IPS-18a (cell line): Measurements from ENCODE around the gene ELP4.

Experiments
- H3K27ac ChIP-seq: one replicate; pipeline ENCODE4 v1.5.1; 2013; ENCODE audit warnings: low read length
- H3K27me3 ChIP-seq: one replicate; pipeline ENCODE4 v1.6.1; 2013; ENCODE audit warnings: mild to moderate bottlenecking, low read length; ENCODE audit not compliant: control insufficient read depth, insufficient read depth
- H3K36me3 ChIP-seq: one replicate; pipeline ENCODE4 v1.6.1; 2013; ENCODE audit warnings: low read depth, low read length; ENCODE audit not compliant: control insufficient read depth
- H3K4me1 ChIP-seq: one replicate; pipeline ENCODE4 v1.6.1; 2013; ENCODE audit warnings: low read depth, low read length; ENCODE audit not compliant: control insufficient read depth
- H3K4me3 ChIP-seq: one replicate; pipeline ENCODE4 v1.5.1; 2013; ENCODE audit warnings: low read length
- H3K9ac ChIP-seq: one replicate; pipeline ENCODE4 v1.6.1; 2013; ENCODE audit warnings: mild to moderate bottlenecking, low read length, moderate library complexity
- H3K9me3 ChIP-seq: one replicate; pipeline ENCODE4 v1.6.1; 2013; ENCODE audit warnings: low read depth, low read length; ENCODE audit not compliant: control insufficient read depth

Gene ELP4

GRCh38 chr11:31610544-31610943, 101.0 kb downstream of the ELP4 start:
- Histone ChIP-seq H3K9ac (no peak overlapping the region), H3K4me1 (peaks cover 14% of the 10 kb centered on the region), H3K27ac (no peak overlapping the region), H3K4me3 (no peak overlapping the region), H3K36me3 (no peaks in the 10 kb centered on the region), H3K9me3 (no peaks in the 10 kb centered on the region), H3K27me3 (no peaks in the 10 kb centered on the region)

DNA sequence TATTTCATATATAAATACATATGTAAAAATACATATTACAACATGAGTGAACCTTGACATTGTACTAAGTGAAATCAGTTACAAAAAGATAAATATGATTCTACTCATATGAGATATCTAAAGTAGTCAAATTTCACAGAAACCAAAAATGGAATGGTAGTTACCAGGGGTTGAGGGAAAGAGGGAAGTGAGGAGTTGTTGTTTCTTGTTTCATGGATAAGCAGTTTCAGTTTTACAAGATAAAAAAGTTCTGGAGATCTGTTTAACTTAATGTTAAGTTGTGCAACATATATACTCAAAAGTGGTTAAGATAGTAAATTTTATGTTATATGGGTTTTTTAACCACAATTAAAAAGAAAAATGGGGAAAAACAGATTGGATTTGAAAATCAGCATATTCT, 107.7 kb downstream of the ELP4 start:
- Histone ChIP-seq H3K9ac (no peak overlapping the region), H3K27me3 (no peaks in the 10 kb centered on the region), H3K27ac (no peak overlapping the region), H3K4me3 (no peak overlapping the region), H3K4me1 (peaks cover 8% of the 10 kb centered on the region), H3K36me3 (no peaks in the 10 kb centered on the region), H3K9me3 (no peaks in the 10 kb centered on the region)

DNA sequence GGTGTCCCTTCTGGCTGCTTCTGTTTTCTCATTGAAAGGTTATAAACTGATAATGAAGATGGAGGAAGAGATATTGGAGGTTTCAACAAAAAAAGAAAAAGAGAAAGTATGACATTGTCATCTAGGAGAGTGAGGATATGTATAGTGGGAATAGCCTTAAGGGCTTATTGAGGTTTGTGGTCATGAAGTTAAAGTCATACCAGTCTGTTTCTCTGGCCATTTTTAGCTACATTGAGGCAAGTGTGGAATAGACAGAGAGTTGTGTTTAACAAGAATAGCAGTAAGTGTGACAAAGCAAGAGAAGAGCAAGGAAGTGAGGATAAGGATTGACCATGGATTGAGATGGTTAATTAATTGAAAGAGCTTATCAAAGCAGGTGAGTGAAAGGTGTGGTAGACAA, 110.4 kb downstream of the ELP4 start:
- no peaks in the 10 kb centered on the region for H3K9me3 ChIP-seq
- H3K27me3 ChIP-seq = no peaks in the 10 kb centered on the region
- no peaks in the 10 kb centered on the region for H3K4me1 ChIP-seq
- no peak overlapping the region for H3K4me3 ChIP-seq
- no peaks in the 10 kb centered on the region for H3K36me3 ChIP-seq
- H3K9ac ChIP-seq = no peak overlapping the region
- H3K27ac ChIP-seq = no peak overlapping the region

- H3K36me3 ChIP-seq = no peaks in the 10 kb centered on the region
- H3K9me3 ChIP-seq = no peaks in the 10 kb centered on the region
Measured at GRCh38 chr11:31620434-31620833, 110.9 kb downstream of the ELP4 start.

GRCh38 chr11:31625868-31626267, 116.3 kb downstream of the ELP4 start:
- H3K9ac ChIP-seq = no peak overlapping the region
- H3K36me3 ChIP-seq = no peaks in the 10 kb centered on the region
- H3K27me3 ChIP-seq = no peaks in the 10 kb centered on the region
- H3K4me1 ChIP-seq = no peaks in the 10 kb centered on the region
- H3K4me3 ChIP-seq = no peak overlapping the region
- H3K9me3 ChIP-seq = no peaks in the 10 kb centered on the region
- no peak overlapping the region for H3K27ac ChIP-seq

More at GRCh38 chr11:31620434-31620833, 110.9 kb downstream of the ELP4 start:
- no peaks in the 10 kb centered on the region for H3K4me1 ChIP-seq
- H3K27ac ChIP-seq = no peak overlapping the region
- no peak overlapping the region for H3K9ac ChIP-seq
- no peaks in the 10 kb centered on the region for H3K27me3 ChIP-seq
- H3K4me3 ChIP-seq = no peak overlapping the region

DNA sequence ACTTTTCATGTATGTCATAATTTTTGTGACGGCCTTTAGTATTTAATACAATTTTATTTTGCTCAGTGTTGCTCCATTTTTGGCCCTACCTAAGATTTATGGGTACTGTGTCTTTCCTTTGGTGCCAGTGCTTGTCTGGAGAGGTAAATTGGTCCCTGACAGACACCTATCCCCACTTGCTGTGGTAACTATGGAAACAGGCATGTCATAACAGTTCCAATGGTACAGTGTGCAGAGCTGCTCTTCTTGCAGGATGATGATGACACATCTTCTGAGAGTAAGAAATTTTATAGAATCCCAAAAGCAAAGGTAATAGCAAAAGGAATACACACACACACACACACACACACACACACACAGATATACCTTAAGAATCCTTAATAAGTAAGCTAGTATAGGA, 118.5 kb downstream of the ELP4 start:
- Histone ChIP-seq H3K4me3 (no peak overlapping the region), H3K27ac (no peak overlapping the region), H3K9ac (no peak overlapping the region), H3K27me3 (no peaks in the 10 kb centered on the region), H3K9me3 (no peaks in the 10 kb centered on the region), H3K4me1 (no peaks in the 10 kb centered on the region), H3K36me3 (no peaks in the 10 kb centered on the region)

DNA sequence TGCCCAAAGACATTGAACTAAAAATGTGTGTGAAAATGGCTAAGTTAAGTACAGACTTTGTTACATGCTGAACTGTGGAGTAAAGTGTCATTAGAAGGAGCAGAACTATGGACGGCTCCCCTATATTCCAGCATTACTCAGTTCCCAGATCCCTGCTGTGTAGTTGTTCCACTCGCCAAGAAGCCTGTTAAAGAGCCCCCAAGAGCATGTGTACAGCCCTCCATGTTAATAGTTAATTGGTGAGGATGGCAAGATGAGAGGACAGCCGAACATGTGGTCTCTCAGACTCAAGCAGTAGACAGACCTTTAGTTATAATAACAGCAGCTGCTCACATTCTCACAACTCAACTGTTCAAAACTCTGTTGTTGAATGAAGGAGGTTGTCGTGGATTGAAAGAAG, 127.4 kb downstream of the ELP4 start:
- H3K4me1 ChIP-seq = no peaks in the 10 kb centered on the region

GRCh38 chr11:31640611-31641010, 131.0 kb downstream of the ELP4 start:
- Histone ChIP-seq H3K36me3 (no peaks in the 10 kb centered on the region), H3K27ac (no peak overlapping the region), H3K27me3 (no peaks in the 10 kb centered on the region), H3K9ac (no peak overlapping the region), H3K4me1 (no peaks in the 10 kb centered on the region), H3K9me3 (no peaks in the 10 kb centered on the region), H3K4me3 (no peak overlapping the region)

More for the DNA sequence above, 127.4 kb downstream of the ELP4 start:
- no peak overlapping the region for H3K9ac ChIP-seq
- H3K4me3 ChIP-seq = no peak overlapping the region
- no peaks in the 10 kb centered on the region for H3K9me3 ChIP-seq
- H3K36me3 ChIP-seq = no peaks in the 10 kb centered on the region
- H3K27me3 ChIP-seq = no peaks in the 10 kb centered on the region
- no peak overlapping the region for H3K27ac ChIP-seq

DNA sequence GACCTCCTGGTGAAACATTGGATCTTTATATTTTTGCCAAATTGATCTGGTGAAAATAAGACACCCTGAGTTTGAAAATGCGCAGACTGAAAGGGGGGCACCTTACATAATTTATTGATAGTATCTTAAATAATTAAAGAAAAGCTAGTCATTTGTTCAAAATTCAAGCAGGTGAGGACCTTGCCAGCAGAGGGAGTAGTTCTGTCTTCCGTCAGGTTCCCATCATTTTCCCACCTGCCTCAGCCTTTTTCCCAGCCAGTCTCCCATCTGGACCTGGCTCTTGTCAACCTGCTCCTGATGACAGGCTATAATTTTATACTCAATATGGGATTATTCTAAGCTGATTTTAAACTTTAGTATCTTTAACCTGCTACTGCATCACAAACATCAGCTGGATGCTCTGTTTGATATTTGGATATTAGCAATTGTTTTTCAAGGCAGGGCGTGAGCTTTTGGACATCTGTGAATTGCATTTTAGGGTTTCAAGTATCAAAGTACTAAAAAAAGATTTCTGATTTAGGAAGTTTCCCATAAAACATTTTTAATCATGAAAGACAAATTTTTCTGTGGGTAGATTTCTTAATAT, 132.0 kb downstream of the ELP4 start:
- H3K36me3 ChIP-seq = no peaks in the 10 kb centered on the region
- H3K9me3 ChIP-seq = no peaks in the 10 kb centered on the region
- no peaks in the 10 kb centered on the region for H3K4me1 ChIP-seq
- H3K27me3 ChIP-seq = no peaks in the 10 kb centered on the region
- H3K27ac ChIP-seq = no peak overlapping the region
- H3K9ac ChIP-seq = no peak overlapping the region
- no peak overlapping the region for H3K4me3 ChIP-seq

DNA sequence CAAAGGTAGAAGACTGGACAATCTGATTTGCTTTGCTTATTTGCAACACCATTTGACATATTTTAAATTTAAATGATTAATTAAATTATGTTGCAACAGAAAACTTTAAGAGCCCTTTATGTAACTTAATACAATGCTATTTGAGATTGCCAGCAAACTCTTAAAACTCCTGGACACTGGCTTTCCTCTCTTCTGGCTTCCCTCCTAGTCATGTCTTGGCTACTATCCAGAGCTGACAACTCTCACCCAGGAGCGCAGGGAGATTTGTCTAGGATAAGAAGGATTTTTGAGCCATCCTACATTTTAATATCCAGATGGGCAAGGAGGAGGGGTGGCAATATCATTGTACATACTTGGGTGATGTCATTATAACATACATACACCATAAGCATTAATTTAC, 134.3 kb downstream of the ELP4 start:
- no peak overlapping the region for H3K4me3 ChIP-seq
- H3K36me3 ChIP-seq = no peaks in the 10 kb centered on the region
- no peaks in the 10 kb centered on the region for H3K9me3 ChIP-seq
- H3K27me3 ChIP-seq = no peaks in the 10 kb centered on the region
- H3K9ac ChIP-seq = no peak overlapping the region
- H3K27ac ChIP-seq = no peak overlapping the region
- no peaks in the 10 kb centered on the region for H3K4me1 ChIP-seq

DNA sequence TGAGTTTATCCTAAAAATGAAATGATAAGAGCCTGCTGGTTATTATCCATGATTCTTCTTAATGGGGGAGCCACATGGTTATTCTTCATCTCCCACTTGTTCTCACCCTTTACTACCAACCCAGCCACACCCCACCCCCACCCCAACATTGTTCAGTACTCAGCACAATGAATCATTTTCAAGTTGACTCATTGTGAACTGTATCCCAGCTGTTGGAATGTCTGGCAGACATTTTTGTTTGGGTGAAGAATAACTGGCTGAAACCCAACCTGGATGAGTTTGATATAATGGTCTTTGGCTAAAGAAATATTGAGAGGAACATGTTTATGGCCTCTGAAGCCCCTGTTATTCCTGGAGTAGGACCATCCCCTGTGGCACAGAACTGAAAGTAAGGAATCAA, 136.2 kb downstream of the ELP4 start:
- H3K27me3 ChIP-seq = no peaks in the 10 kb centered on the region
- peaks cover 8% of the 10 kb centered on the region for H3K4me1 ChIP-seq
- no peak overlapping the region for H3K27ac ChIP-seq
- no peaks in the 10 kb centered on the region for H3K36me3 ChIP-seq
- H3K9ac ChIP-seq = no peak overlapping the region
- H3K4me3 ChIP-seq = no peak overlapping the region
- no peaks in the 10 kb centered on the region for H3K9me3 ChIP-seq

- Histone ChIP-seq H3K27ac (no peak overlapping the region), H3K4me3 (no peak overlapping the region), H3K27me3 (no peaks in the 10 kb centered on the region), H3K9ac (no peak overlapping the region), H3K9me3 (no peaks in the 10 kb centered on the region), H3K4me1 (peaks cover 11% of the 10 kb centered on the region), H3K36me3 (no peaks in the 10 kb centered on the region)
Measured at GRCh38 chr11:31646216-31646615, 136.6 kb downstream of the ELP4 start.
